Measurements from ENCODE around the gene COL7A1. TPM values are rescaled to one million over a fixed set of nuclear protein-coding genes. Genes with fewer than 3 reads are reported as not detected.

The COL7A1 gene
- 0.98 and 1.5 TPM in 2 replicates for total RNA-seq

DNA sequence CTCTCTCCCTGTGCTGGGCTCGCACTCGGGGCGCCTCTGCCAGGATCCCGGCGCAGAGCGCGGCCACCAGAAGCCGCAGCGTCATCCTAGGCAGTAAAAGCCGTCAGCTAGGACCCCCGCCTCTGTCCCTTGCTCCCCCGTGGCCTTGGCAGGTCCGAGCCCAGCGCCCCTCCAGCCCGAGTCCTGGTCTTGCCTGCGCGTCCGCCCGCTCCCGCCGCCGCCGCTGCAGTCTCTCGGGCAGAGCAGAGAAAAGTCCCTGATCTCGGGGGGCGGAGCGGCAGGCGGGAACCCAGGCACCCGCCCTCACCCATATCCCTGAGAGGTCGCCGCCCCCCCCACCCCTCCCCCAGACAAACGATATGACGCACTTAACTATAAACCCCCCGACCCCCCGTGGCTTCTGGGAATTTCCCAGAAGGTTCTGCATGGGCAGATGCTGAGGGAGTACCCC is at the start of gene COL7A1:
TSS of gene COL7A1 (minus strand) at position 255 of the 451 bp plus-strand sequence. CDS start at position 85, 170 bp downstream.
- TF ChIP-seq, protein P1, sequence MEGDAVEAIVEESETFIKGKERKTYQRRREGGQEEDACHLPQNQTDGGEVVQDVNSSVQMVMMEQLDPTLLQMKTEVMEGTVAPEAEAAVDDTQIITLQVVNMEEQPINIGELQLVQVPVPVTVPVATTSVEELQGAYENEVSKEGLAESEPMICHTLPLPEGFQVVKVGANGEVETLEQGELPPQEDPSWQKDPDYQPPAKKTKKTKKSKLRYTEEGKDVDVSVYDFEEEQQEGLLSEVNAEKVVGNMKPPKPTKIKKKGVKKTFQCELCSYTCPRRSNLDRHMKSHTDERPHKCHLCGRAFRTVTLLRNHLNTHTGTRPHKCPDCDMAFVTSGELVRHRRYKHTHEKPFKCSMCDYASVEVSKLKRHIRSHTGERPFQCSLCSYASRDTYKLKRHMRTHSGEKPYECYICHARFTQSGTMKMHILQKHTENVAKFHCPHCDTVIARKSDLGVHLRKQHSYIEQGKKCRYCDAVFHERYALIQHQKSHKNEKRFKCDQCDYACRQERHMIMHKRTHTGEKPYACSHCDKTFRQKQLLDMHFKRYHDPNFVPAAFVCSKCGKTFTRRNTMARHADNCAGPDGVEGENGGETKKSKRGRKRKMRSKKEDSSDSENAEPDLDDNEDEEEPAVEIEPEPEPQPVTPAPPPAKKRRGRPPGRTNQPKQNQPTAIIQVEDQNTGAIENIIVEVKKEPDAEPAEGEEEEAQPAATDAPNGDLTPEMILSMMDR (IDR thresholded peaks at IDR 0.05): no peak
- H3K4me3 Mint-ChIP-seq: peak within 1 kb of the TSS; percentile 57
- ATAC-seq (ENCODE audit: low read depth) (peak; percentile 66), DNase-seq (no peak)
- H3K27ac Mint-ChIP-seq: no peak within 1 kb of the TSS
- ChIA-PET CTCF (no interaction called here), POLR2A (no interaction called here)
- H3K4me1 Mint-ChIP-seq: peaks cover 14% of the 10 kb centered on the region
- intact Hi-C loops (cut with micrococcal nuclease): no loop called here
- no peaks in the 10 kb centered on the region for H3K9me3 Mint-ChIP-seq
- peaks cover 23% of the 10 kb centered on the region for H3K27me3 Mint-ChIP-seq
- peaks cover 27% of the 10 kb centered on the region for H3K36me3 Mint-ChIP-seq (ENCODE audit: low read depth)

DNA sequence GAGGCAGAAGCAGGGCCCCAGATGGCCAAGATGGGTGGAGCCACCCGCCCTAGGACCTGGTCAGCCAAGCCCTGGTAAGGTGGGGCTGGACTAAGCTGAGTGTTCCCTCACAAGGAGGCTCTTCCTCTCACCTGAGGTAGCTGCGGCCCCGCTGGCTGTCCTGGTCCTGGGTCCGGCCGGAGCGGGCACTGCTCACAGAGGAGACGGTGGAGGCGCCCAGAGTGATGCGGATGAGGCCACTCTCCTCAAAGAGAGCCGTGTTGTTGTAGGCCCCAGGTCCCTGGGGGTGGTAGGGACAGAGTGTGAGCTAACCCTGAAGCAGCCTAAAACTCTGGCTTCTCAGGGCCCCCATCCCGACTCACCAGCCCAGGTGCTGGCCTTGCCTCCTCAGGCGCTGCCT is 47.5 kb upstream of the COL7A1 start:
- ChIA-PET POLR2A (no interaction called here), CTCF (no interaction called here)
- Mint-ChIP-seq H3K36me3 (ENCODE audit: low read depth) (no peaks in the 10 kb centered on the region), H3K27ac (no peak overlapping the region), H3K27me3 (no peaks in the 10 kb centered on the region), H3K4me1 (no peaks in the 10 kb centered on the region), H3K9me3 (no peaks in the 10 kb centered on the region), H3K4me3 (no peak overlapping the region)
- ATAC-seq (ENCODE audit: low read depth): no peak
- TF ChIP-seq, protein P1 (IDR thresholded peaks at IDR 0.05): no peak
- DNase-seq: no peak
- intact Hi-C loops (cut with micrococcal nuclease): no loop called here

DNA sequence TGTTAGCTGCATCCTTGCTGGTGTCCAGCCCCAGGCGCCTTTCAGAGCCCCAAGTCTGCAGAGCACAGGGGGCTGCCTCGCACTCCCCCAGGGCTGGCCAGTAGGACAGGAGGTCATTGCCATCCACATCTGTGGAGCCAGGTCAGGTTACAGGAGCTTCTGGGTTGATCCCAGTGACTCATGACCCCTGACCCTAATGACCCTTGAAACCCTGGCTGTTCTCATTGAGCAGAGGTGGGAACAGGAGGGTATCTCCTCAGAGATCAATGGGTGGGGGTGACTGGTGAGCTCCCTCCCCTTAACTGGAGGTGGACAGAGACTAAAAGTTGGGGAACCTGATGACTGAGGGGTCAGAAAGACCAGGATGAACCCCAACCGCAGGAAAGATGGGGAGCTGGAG is 46.3 kb upstream of the COL7A1 start:
- Mint-ChIP-seq H3K36me3 (ENCODE audit: low read depth) (no peaks in the 10 kb centered on the region), H3K27ac (no peak overlapping the region), H3K4me3 (no peak overlapping the region), H3K9me3 (no peaks in the 10 kb centered on the region), H3K4me1 (no peaks in the 10 kb centered on the region), H3K27me3 (no peaks in the 10 kb centered on the region)
- ATAC-seq (ENCODE audit: low read depth): no peak
- intact Hi-C loops (cut with micrococcal nuclease): no loop called here
- ChIA-PET CTCF (no interaction called here), POLR2A (no interaction called here)
- TF ChIP-seq, protein P1 (IDR thresholded peaks at IDR 0.05): no peak
- DNase-seq: no peak

DNA sequence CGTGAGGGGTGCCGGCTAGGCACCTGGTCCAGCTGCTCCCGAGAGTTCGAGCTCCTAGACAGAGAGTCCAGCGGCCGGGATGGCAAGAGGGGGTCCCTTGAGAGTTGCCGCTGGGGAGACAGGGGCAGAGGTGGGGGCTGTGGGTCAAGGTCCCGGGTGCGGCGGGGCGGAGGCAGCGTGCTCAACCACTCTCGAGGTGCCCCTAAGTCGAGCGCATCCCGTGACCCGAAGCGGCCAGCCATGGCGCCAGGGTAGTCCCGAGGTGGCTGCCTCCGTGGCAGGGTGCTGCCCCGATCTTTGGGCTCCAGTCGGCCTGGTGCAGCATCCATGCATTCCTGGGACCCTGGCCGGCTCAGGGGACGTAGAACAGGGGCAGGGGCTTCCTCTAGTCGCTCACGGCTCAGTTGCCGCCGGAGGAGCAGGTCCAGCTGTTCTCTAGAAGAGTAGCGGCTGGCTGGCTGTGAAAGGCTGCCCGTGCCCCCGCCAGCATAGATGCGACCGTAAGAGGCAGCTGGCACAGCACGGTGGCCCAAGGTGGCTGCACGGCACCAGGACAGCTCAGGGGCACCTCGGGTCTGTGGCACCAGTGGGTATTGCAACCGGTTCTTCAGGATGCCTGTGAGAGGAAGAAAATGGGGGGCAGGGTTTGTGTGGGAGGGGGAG is 44.9 kb upstream of the COL7A1 start:
- Mint-ChIP-seq H3K4me1 (peaks cover 8% of the 10 kb centered on the region), H3K27me3 (no peaks in the 10 kb centered on the region), H3K4me3 (no peak overlapping the region), H3K9me3 (no peaks in the 10 kb centered on the region), H3K36me3 (ENCODE audit: low read depth) (no peaks in the 10 kb centered on the region), H3K27ac (no peak overlapping the region)
- ChIA-PET POLR2A (no interaction called here), CTCF (no interaction called here)
- ATAC-seq (ENCODE audit: low read depth): no peak
- no peak for DNase-seq
- intact Hi-C loops (cut with micrococcal nuclease): loop anchor here (5.0 kb wide), 1 partner anchor 452 kb away; the partner anchor contains the start of gene QRICH1
- TF ChIP-seq, protein P1 (IDR thresholded peaks at IDR 0.05): no peak

DNA sequence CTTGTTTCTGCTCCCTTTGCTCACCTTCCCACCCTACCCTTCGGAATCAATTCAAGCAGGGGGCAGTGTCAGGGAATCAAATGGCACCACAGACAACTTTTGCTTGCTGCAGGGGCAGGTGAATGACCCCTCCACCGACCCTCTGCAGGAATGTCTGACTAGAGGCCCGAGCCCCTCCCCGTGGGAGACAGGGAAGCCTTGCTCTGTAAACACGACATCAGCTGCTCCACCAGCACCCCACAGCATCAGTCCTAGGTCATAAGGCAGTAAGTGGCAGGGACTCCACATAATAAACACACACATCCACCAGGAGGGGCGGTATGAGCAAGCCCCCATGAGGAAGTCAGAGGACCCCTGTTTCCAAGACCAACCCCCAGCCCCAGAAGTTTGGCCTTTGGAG is 42.2 kb upstream of the COL7A1 start:
- Mint-ChIP-seq H3K27me3 (no peaks in the 10 kb centered on the region), H3K27ac (no peak overlapping the region), H3K9me3 (no peaks in the 10 kb centered on the region), H3K4me1 (peaks cover 15% of the 10 kb centered on the region), H3K36me3 (ENCODE audit: low read depth) (peaks cover 2% of the 10 kb centered on the region), H3K4me3 (no peak overlapping the region)
- TF ChIP-seq, protein P1 (IDR thresholded peaks at IDR 0.05): no peak
- DNase-seq (no peak), ATAC-seq (ENCODE audit: low read depth) (no peak)
- ChIA-PET POLR2A (no interaction called here), CTCF (no interaction called here)
- intact Hi-C loops (cut with micrococcal nuclease): loop anchor here (5.0 kb wide), 1 partner anchor 455 kb away; the partner anchor contains the start of gene QRICH1
